SK-MEL-5 (cell line): Measurements from ENCODE around the gene SMR3B. TPM values are rescaled to one million over a fixed set of nuclear protein-coding genes. Genes with fewer than 3 reads are reported as not detected.

ENCODE experiments used
- DNase-seq: peaks from one replicate; pipeline ENCODE4 v3.0.0-alpha.2; 2016; ENCODE audit warnings: low read depth, low spot score
- in situ Hi-C: cut with HindIII; loops from 2 replicates; pipeline ENCODE4 v1.10.0; 2016; ENCODE audit warnings: low sequenced_read_pairs, high pct_unique_total_duplicates, low pct_unique_long_range_greater_than_20kb
- total RNA-seq: library from RNA; depleted of rRNA; stranded (reverse); fragments of >200 nt; shearing (Covaris generic); gene quantifications from 2 replicates; pipeline ENCODE4 v1.2.3, GENCODE V29; 2014; rRNA removed

SMR3B gene
- total RNA-seq, 1 experiment from 2014 or later, result not detected

DNA sequence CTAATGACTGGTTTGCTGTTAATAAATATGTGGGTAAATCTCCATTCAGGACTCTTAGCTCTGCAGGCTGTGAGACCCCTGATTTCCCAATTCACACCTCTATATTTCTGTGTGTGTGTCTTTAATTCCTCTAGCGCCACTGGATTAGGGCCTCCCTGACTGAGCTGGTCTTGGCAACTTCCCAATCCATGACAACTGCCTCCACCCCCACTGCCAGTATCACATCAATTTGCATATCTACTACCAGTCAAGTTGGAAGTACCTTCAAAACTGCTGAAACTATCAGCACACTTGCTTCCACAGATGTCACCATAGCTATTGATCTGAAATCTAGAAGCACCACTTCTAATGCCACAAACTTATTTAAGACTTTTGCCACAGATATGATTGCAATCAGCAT is 42.4 kb downstream of the SMR3B start:
- in situ Hi-C loops, result no loop called here
- no peak for DNase-seq

GRCh38 chr4:70426789-70427188 is 43.9 kb downstream of the SMR3B start:
- in situ Hi-C loops, result no loop called here
- DNase-seq, result no peak

GRCh38 chr4:70437197-70437596 is 54.3 kb downstream of the SMR3B start:
- DNase-seq, result no peak
- in situ Hi-C loops, result no loop called here

Other genes starting within 250 kb of the SMR3B start
- gene PRR27, start 228.9 kb upstream of the SMR3B start, total RNA-seq, result not detected in 2 replicates
- gene ODAM, start 187.4 kb upstream of the SMR3B start, total RNA-seq, result not detected in 2 replicates
- gene FDCSP, start 157.0 kb upstream of the SMR3B start, total RNA-seq, result not detected in 2 replicates
- gene CSN3, start 140.5 kb upstream of the SMR3B start, total RNA-seq, result not detected in 2 replicates
- not detected in 2 replicates for gene CABS1, start 48.1 kb upstream of the SMR3B start, total RNA-seq
- gene SMR3A, start 22.4 kb upstream of the SMR3B start, total RNA-seq, result not detected in 2 replicates
- not detected in 2 replicates for gene OPRPN, start 14.8 kb downstream of the SMR3B start, total RNA-seq
- 0.69 TPM in 2 replicates for gene MUC7, start 89.1 kb downstream of the SMR3B start, total RNA-seq
- not detected in 2 replicates for gene AMTN, start 135.4 kb downstream of the SMR3B start, total RNA-seq
- 0.13 TPM in 1 of 2 replicates, not detected in the other for gene AMBN, start 209.1 kb downstream of the SMR3B start, total RNA-seq
- gene ENAM, start 245.6 kb downstream of the SMR3B start, total RNA-seq, result 0.08 TPM in 1 of 2 replicates, not detected in the other